ENCODE measurements around the gene TNRC18.

The TNRC18 gene

DNA sequence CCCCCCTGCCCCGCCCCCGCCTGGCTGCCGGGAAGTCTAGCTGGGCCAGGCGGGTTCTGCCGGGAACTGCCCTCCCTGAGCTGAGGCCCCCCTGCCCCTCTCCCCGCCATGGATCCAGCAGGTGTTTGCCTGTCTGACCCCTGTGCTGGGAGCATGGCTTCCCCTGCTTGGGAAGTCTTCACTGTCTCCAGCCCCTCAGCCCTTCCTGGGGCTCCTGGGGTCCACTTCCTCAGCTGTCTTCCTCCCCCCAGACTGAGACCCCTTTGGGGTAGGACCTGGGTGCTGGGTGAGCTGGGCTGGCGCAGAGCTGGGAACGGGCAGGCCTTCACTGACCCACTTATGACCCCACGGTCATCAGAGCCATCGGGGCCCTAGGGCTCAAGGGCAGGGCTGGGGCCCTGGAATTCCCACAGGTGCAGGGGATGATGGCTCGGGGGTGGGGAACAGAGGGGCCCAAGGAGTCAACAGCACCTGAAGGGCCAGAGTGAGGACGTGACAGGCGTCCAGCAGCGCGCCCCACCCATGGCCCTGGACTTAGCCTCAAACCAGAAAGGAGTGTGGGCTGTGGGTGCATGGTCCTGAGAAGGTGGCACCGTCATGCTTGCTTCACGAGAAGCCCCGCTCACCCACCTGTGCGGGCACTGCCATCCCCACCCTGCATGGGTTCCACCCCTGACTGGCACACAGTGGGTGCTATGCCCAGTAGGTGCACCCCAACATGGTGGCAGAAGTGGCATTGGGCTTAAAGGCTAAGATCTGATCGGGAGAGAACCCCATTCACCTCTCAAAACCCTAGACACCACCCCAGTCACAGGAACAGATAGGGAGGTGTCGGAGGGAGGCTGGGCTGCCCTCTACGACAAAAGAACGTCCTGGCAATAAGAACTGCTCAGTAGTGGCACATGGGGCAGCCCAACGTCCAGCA, 16.2 kb upstream of the TNRC18 start:
- no peak overlapping the region for H3K4me3 ChIP-seq (ENCODE audit: low read depth, low read length)
- TF ChIP-seq, protein P1, sequence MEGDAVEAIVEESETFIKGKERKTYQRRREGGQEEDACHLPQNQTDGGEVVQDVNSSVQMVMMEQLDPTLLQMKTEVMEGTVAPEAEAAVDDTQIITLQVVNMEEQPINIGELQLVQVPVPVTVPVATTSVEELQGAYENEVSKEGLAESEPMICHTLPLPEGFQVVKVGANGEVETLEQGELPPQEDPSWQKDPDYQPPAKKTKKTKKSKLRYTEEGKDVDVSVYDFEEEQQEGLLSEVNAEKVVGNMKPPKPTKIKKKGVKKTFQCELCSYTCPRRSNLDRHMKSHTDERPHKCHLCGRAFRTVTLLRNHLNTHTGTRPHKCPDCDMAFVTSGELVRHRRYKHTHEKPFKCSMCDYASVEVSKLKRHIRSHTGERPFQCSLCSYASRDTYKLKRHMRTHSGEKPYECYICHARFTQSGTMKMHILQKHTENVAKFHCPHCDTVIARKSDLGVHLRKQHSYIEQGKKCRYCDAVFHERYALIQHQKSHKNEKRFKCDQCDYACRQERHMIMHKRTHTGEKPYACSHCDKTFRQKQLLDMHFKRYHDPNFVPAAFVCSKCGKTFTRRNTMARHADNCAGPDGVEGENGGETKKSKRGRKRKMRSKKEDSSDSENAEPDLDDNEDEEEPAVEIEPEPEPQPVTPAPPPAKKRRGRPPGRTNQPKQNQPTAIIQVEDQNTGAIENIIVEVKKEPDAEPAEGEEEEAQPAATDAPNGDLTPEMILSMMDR (IDR thresholded peaks at IDR 0.05; ENCODE audit: insufficient read depth, low read depth, low read length, missing control alignments), result no peak
- DNase-seq (ENCODE audit: low read depth), result no peak

DNA sequence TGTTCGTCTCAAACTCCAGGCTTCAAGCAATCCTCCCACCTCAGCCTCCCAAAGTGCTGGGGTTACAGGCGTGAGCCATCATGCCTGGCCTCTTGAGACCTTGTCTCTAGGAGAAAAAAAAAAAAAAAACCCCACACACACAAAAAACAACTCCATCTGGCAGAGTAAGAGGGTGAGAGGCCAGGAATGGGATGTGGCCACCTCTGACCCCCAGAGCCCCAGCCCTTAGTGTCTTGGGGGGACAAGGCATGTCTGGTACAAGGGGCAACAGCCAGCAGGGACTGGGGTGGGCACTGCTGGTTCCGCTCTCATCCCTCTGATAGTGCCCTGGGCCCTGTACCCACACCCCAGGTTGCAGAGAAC, 15.6 kb upstream of the TNRC18 start:
- no peak overlapping the region for H3K4me3 ChIP-seq (ENCODE audit: low read depth, low read length)
- TF ChIP-seq, protein P1 (IDR thresholded peaks at IDR 0.05; ENCODE audit: insufficient read depth, low read depth, low read length, missing control alignments), result no peak
- DNase-seq (ENCODE audit: low read depth), result no peak

DNA sequence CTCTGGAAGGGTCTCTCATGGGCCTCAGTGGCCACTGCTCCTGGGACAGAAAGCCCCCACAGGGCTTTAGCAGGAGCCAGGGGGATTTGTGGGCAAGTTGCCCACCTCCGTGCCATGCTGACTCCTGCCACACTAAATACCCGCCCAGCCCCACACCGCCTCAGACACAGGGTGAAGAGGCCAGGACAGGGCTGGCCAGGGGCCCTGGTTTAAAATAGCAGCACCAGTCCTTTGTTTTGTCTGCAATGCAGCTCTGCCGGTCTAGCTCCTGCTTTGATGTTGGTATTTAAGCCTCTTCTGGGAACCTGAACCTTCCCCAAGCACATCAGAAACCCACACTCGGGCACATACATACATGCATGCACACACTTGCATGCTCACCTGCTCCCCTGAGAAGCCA, 14.4 kb upstream of the TNRC18 start:
- TF ChIP-seq, protein P1 (IDR thresholded peaks at IDR 0.05; ENCODE audit: insufficient read depth, low read depth, low read length, missing control alignments), result no peak
- DNase-seq (ENCODE audit: low read depth), result no peak
- H3K4me3 ChIP-seq (ENCODE audit: low read depth, low read length), result no peak overlapping the region

DNA sequence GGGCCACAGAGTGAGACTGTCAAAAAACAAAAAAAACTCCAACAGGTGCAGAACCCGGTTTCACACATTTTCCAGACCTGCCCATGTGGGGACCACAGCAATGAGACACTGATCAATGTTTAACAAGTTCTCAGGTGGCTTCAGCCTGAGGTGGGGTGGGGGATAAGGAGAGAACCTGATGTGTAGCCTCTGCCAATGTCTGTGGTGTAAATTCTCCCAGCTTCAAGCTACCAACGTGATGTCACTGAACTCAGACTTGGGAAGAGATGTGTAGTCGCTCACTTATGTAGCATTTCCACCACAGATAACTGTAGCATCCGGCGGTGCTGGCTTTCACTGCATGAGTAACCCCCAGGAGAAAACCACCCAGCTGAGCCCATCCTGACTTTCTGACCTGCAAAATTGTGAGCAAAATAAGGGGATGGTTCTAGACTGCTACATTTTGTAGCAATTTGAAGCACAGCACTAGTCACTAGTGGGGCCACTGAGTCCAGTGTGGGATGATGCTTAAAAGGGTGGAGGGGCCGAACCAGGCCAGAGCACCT, 13.8 kb upstream of the TNRC18 start:
- TF ChIP-seq, protein P1 (IDR thresholded peaks at IDR 0.05; ENCODE audit: insufficient read depth, low read depth, low read length, missing control alignments), result no peak
- no peak overlapping the region for H3K4me3 ChIP-seq (ENCODE audit: low read depth, low read length)
- DNase-seq (ENCODE audit: low read depth), result no peak

DNA sequence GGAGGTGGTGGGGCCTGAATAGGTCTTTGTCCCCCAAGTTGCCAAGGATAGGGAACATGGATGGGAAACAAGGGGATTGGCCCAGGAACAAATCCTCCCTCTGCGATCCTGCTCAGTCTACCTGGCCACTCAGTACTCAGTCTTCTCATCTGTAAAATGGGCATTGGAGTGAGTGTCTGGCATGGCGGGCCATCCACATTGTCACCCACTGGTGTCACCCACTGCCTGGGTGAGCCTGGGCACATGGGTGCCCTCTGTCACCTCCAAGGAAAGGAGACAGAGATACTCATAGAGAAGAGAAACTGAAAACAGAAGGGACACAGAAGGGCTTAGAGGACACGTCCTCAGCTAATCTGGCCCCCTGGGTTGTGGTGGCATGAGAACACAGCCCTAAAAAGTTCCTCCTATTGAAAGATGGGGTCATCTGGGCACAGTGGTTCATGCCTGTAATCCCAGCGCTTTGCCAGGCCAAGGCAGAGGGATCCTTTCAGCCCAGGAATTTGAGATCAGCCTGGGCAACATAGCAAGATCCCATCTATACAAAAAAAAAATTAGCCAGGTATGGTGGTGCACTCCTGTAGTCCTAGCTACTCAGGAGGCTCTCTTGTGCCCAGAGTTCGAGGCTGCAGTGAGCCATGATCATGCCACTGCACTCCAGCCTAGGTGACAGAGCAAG, 12.5 kb upstream of the TNRC18 start:
- no peak overlapping the region for H3K4me3 ChIP-seq (ENCODE audit: low read depth, low read length)
- no peak for DNase-seq (ENCODE audit: low read depth)
- TF ChIP-seq, protein P1 (IDR thresholded peaks at IDR 0.05; ENCODE audit: insufficient read depth, low read depth, low read length, missing control alignments), result no peak

DNA sequence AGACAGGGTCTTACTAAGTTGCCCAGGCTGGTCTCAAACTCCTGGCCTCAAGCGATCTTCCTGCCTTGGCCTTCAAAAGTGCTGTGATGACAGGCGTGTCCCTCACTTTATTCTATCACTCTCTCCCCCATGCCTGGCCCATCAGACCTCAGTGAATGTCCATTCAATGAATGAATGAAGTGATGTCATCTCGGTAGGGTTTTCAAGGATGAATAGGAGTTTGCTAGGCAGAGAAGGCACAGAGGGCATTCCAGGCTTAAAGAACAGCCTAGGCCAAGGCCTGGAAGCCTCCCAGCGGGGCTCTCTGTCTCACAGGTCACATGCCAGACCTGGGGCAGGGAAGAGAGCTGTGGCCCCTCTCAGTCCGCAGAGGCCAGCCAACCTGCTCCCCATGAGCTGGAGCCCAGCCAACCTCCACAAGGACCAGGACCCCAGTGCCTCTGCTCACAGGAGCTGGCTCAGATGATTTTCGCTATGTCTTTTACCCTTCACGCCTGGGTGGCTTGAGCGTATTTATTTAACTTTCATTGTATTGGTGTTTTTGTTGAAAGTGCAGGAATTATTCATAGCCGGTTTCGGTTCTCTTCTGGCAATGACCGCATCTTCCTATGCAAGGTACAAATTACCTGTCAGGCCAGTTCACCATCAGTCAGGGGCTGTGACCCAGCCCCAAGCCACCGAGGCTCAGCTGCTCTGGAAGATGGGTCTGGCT, 11.8 kb upstream of the TNRC18 start:
- TF ChIP-seq, protein P1 (IDR thresholded peaks at IDR 0.05; ENCODE audit: insufficient read depth, low read depth, low read length, missing control alignments), result no peak
- H3K4me3 ChIP-seq (ENCODE audit: low read depth, low read length), result no peak overlapping the region
- peak; percentile 79 for DNase-seq (ENCODE audit: low read depth)
